OCI-LY3 (cell line): Measurements from ENCODE around the gene OR51D1.

ENCODE experiments used
- H2AFZ ChIP-seq: fragments of 200-600, 300-600 bp; shearing (Covaris generic); 2 replicates; pipeline ENCODE4 v1.6.0; 2014; ENCODE audit warnings: antibody characterized with exemption, low read depth, low read length
- H3K27ac ChIP-seq: fragments of 200-600, 300-600 bp; sonication (generic); 2 replicates; pipeline ENCODE4 v1.5.1; 2014; ENCODE audit warnings: mild to moderate bottlenecking, low read length, moderate library complexity, mixed read lengths
- H3K27me3 ChIP-seq: fragments of 200-600, 300-600 bp; sonication (generic); 2 replicates; pipeline ENCODE4 v1.6.1; 2014; ENCODE audit warnings: low read depth, low read length, mixed read lengths
- H3K36me3 ChIP-seq: fragments of 200-600, 300-600 bp; sonication (generic); replicated peaks from 2 replicates; pipeline ENCODE3; 2014; ENCODE audit warnings: low read depth, low read length, mixed read lengths
- H3K4me1 ChIP-seq: fragments of 300-600, 200-600 bp; sonication (generic); 2 replicates; pipeline ENCODE4 v1.6.1; 2014; ENCODE audit warnings: low read length, mixed read lengths
- H3K4me2 ChIP-seq: fragments of 200-600, 300-600 bp; sonication (generic); 2 replicates; pipeline ENCODE4 v1.6.1; 2014; ENCODE audit warnings: low read length, mixed read lengths
- H3K4me3 ChIP-seq: fragments of 300-600, 200-600 bp; sonication (generic); 2 replicates; pipeline ENCODE4 v1.5.1; 2014; ENCODE audit warnings: antibody characterized with exemption, mild to moderate bottlenecking, low read length, moderate library complexity
- H3K79me2 ChIP-seq: fragments of 300-600, 200-600 bp; shearing (Covaris generic); 2 replicates; pipeline ENCODE4 v1.6.1; 2014; ENCODE audit warnings: mild to moderate bottlenecking, low read length, mixed read lengths
- H3K9ac ChIP-seq: fragments of 300-600, 200-600 bp; shearing (Covaris generic); 2 replicates; pipeline ENCODE4 v1.6.0; 2014; ENCODE audit warnings: mild to moderate bottlenecking, low read length, moderate library complexity
- H3K9me3 ChIP-seq: fragments of 200-600, 300-600 bp; shearing (Covaris generic); 2 replicates; pipeline ENCODE4 v1.6.1; 2014; ENCODE audit warnings: low read length, mixed read lengths; ENCODE audit not compliant: insufficient read depth
- H4K20me1 ChIP-seq: fragments of 200-600, 300-600 bp; sonication (generic); 2 replicates; pipeline ENCODE4 v1.6.1; 2016; ENCODE audit warnings: low read length, mixed read lengths; ENCODE audit not compliant: insufficient read depth
- EZH2phosphoT487 ChIP-seq: fragments of 200-600 bp; shearing (Covaris generic); IDR thresholded peaks from 2 replicates; pipeline ENCODE4 v1.6.1; 2018; ENCODE audit warnings: antibody characterized with exemption, mixed run types, low read depth
- TF ChIP-seq, protein P1 (sequence below): fragments of 200-600, 300-600 bp; sonication (generic); IDR thresholded peaks from 2 replicates; pipeline ENCODE4 v1.5.1; 2014; ENCODE audit warnings: antibody characterized with exemption, low read length, low read depth

Gene OR51D1

DNA sequence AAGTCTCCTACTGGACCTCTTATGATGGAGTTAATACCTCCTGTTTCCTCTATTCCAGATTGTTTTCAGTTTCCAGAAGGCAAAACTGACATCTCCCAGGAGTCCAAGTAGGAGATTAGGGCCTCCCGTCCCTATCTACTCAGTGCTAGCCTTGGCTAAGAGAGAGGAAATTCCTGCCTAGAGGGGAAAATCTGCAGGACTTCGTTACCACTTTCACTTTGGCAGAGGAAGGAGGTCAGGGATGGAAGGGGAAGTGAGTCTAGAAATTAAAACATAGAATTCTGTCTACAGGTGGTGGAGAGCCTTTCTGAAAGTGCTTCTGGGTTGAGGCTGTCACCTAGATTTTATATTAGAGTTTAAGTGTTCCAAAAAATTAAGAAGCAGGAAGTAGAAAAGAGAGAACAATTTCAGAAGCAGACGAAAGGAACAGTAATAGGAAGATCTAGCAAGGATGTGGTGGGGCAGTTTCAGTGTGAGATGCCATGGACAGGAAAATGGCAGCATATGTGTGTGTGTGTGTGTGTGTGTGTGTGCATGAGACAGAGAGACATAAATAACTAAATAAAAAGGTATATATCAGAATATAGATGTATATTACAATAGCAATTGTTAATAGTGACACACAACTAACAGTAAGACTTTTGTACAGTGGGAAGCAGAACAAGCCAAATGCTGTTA, 26.9 kb upstream of the OR51D1 start:
- TF ChIP-seq EZH2phosphoT487: no peak
- TF ChIP-seq, protein P1, sequence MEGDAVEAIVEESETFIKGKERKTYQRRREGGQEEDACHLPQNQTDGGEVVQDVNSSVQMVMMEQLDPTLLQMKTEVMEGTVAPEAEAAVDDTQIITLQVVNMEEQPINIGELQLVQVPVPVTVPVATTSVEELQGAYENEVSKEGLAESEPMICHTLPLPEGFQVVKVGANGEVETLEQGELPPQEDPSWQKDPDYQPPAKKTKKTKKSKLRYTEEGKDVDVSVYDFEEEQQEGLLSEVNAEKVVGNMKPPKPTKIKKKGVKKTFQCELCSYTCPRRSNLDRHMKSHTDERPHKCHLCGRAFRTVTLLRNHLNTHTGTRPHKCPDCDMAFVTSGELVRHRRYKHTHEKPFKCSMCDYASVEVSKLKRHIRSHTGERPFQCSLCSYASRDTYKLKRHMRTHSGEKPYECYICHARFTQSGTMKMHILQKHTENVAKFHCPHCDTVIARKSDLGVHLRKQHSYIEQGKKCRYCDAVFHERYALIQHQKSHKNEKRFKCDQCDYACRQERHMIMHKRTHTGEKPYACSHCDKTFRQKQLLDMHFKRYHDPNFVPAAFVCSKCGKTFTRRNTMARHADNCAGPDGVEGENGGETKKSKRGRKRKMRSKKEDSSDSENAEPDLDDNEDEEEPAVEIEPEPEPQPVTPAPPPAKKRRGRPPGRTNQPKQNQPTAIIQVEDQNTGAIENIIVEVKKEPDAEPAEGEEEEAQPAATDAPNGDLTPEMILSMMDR: no peak
- Histone ChIP-seq H3K27ac (no peak overlapping the region), H3K27me3 (no peaks in the 10 kb centered on the region), H3K4me2 (peak overlapping the region; percentile 53), H3K9ac (0 out of 2 replicates have a peak overlapping the region, but pooled peaks have one; percentile 16), H4K20me1 (no peaks in the 10 kb centered on the region), H3K36me3 (no peaks in the 10 kb centered on the region), H3K4me3 (peak overlapping the region; percentile 44), H3K9me3 (no peaks in the 10 kb centered on the region), H2AFZ (peak overlapping the region; percentile 95), H3K79me2 (peaks cover 4% of the 10 kb centered on the region; the same call in 1 of the 2 replicates), H3K4me1 (peaks cover 21% of the 10 kb centered on the region)

DNA sequence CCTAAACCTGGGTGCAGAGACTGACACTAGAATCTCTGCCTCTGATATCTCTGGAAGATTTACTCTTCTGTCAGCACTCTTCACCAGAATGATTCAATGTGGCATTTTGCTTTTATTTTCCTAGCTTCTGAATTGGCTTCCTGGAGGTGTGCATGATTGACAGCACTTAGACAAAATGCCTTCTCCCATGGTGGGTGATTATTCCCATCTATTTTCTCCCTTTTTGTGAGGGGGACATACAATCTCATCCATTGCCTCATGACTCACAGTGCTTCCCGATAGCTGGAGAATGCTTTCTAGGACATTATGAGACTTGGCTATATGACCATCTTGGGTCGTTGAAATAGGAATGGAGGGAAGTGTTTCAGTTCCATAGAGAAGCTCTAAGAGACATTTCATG, 25.3 kb upstream of the OR51D1 start:
- no peaks in the 10 kb centered on the region for H3K36me3 ChIP-seq
- no peak overlapping the region for H3K4me2 ChIP-seq
- peaks cover 4% of the 10 kb centered on the region; the same call in 1 of the 2 replicates for H3K79me2 ChIP-seq
- H2AFZ ChIP-seq: no peak overlapping the region
- H3K9me3 ChIP-seq: no peaks in the 10 kb centered on the region
- peaks cover 18% of the 10 kb centered on the region for H3K4me1 ChIP-seq
- TF ChIP-seq, protein P1: no peak
- TF ChIP-seq EZH2phosphoT487: no peak
- no peak overlapping the region for H3K4me3 ChIP-seq
- no peak overlapping the region for H3K9ac ChIP-seq
- H3K27ac ChIP-seq: no peak overlapping the region
- H4K20me1 ChIP-seq: no peaks in the 10 kb centered on the region
- no peaks in the 10 kb centered on the region for H3K27me3 ChIP-seq

DNA sequence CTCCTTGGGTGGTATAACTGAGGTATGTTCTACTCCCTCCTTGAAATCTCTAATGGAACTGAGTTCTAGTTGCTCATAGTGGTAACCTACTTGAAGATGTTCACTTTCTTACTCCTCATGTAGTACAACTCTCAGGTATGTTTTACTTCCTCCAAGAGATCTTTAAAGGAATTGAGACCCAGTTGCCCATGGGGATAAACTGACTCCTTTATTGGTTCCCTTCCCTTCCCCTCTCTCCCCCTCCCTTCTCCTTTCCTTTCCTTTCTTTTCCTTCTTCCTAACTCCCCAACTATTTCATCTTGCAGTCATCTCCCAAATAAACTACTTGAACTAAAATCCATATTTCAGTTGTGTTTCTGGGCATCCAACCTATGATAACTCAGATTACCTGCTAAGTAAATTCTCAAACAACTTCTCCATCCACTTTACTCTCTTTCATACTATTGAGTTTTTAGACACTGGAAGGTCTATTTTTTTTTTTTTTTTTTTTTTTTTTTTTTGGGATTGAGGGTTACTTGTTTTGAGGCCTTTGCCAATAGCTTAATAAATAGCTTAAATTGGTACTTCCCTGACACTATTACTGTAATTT, 21.3 kb upstream of the OR51D1 start:
- Histone ChIP-seq H3K4me2 (no peak overlapping the region), H3K27me3 (no peaks in the 10 kb centered on the region)

DNA sequence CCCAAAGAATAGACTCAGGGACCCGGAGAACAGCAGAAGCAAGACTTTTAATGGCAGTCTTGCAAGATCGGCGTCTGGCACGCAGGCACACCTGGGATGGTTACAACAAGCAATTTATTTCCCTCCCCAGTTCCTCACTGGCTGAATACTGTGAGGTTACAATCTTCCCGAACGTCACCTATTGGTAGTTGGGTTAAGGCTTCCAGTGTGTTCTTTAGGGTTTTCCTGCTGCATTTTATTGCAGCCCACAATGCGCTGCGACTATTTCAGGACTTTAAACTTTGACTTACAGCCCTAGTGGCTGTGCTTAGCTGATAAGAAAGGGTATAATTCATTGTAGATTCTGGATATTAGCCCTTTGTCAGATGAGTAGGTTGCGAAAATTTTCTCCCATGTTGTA, 17.8 kb upstream of the OR51D1 start:
- Histone ChIP-seq H3K4me1 (no peaks in the 10 kb centered on the region), H3K27ac (no peak overlapping the region), H3K36me3 (no peaks in the 10 kb centered on the region), H3K9me3 (no peaks in the 10 kb centered on the region), H3K27me3 (no peaks in the 10 kb centered on the region), H3K9ac (no peak overlapping the region), H3K79me2 (no peaks in the 10 kb centered on the region), H2AFZ (no peak overlapping the region), H3K4me3 (no peak overlapping the region), H4K20me1 (no peaks in the 10 kb centered on the region), H3K4me2 (no peak overlapping the region)
- TF ChIP-seq, protein P1: no peak
- TF ChIP-seq EZH2phosphoT487: no peak

More for the DNA sequence above, 21.3 kb upstream of the OR51D1 start:
- Histone ChIP-seq H3K9ac (no peak overlapping the region), H3K4me3 (no peak overlapping the region), H2AFZ (no peak overlapping the region), H3K79me2 (no peaks in the 10 kb centered on the region), H4K20me1 (no peaks in the 10 kb centered on the region), H3K27ac (no peak overlapping the region), H3K36me3 (no peaks in the 10 kb centered on the region), H3K9me3 (no peaks in the 10 kb centered on the region), H3K4me1 (no peaks in the 10 kb centered on the region)
- TF ChIP-seq EZH2phosphoT487: no peak
- TF ChIP-seq, protein P1: no peak
